ENCODE measurements around the gene CMTM8. TPM values are rescaled to one million over a fixed set of nuclear protein-coding genes. Genes with fewer than 3 reads are reported as not detected.
A peak's percentile ranks its signal among the peaks of the same experiment; 100 is the strongest.

The CMTM8 gene
- total RNA-seq, 1 experiment from 2014 or later, result 3.2 TPM

DNA sequence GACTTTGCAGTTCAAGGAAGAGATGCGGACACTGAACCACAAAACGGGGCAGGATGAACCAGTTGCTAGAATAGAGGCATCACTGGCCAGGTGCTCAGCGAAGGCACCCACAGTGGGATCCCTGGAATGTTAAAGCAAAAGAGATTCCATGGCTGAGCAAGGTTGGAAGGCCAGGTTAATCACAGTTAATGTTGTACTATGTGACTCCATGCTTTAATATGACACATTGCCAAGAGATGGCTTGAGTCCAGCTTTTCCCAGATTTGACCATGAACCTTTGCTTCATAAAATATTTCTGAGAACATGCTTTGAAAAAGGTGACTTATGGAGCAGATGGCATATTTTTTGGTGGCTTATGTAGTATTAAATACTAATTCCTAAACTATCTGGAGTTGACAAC, 77.0 kb downstream of the CMTM8 start:
- no peak for DNase-seq (ENCODE audit: low read depth)

DNA sequence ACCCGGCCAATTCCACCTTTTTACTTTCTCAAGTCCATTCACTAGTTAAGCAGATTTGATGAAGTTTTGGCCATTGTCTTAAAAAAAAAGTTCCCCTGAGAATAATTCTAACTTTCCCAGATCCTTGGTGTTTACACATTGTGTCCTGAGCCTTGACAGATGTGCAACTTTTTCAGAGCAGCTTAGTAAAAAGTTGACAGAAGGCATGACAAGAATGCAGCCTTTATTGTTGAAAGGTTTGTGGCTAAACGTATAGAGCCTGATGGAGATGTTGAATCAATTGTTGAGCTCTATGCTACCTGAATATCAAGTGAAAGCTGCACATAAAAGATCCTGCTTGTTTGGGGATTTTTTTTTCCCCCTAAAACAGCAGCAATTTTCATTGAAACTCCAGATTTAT, 77.8 kb downstream of the CMTM8 start:
- in situ Hi-C loops (cut with HindIII; ENCODE audit: low pct_unique_long_range_greater_than_20kb, low sequenced_read_pairs), result no loop called here

More for the DNA sequence above, 77.0 kb downstream of the CMTM8 start:
- in situ Hi-C loops (cut with HindIII; ENCODE audit: low pct_unique_long_range_greater_than_20kb, low sequenced_read_pairs), result no loop called here

DNA sequence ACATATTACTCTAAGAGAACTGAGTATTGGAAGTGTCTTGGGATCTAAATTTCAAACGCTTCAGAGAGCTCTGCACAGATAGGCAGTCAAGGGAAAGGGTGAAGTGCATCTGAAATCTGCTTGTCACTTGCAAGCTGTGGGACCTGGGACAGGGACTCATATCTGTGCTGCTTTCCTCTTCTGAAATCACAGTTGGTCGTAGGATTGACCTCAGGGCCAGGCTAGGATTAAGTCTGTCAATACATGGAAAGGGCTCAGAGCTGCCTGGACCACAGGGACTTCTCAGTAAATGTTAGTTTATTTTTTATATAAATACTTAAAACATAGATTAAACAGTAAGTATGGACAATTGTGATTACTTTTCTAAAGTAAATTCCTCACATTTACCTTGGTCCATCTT, 78.5 kb downstream of the CMTM8 start:
- in situ Hi-C loops (cut with HindIII; ENCODE audit: low pct_unique_long_range_greater_than_20kb, low sequenced_read_pairs), result no loop called here
- DNase-seq (ENCODE audit: low read depth), result no peak

More for the DNA sequence above, 77.8 kb downstream of the CMTM8 start:
- DNase-seq (ENCODE audit: low read depth), result no peak

DNA sequence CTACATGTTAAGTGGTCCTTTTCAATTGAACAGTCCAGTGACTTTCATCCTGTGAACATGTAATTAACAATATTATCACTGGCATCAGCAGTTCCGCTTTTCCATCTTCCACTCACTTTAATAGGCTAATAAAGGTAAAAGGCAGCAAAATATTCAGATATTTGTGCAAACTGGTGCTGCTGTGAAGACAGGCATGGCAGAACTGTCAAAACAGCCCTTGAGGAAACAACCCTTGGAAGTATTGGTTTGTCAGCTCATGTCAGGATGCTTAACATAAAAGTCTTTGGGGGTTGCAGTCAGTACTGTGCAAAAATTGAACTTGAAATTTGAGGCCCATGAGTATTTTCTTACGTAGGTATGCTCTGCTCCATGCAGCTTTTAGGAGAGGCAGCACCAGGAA, 81.1 kb downstream of the CMTM8 start:
- no peak for DNase-seq (ENCODE audit: low read depth)
- in situ Hi-C loops (cut with HindIII; ENCODE audit: low pct_unique_long_range_greater_than_20kb, low sequenced_read_pairs), result no loop called here

DNA sequence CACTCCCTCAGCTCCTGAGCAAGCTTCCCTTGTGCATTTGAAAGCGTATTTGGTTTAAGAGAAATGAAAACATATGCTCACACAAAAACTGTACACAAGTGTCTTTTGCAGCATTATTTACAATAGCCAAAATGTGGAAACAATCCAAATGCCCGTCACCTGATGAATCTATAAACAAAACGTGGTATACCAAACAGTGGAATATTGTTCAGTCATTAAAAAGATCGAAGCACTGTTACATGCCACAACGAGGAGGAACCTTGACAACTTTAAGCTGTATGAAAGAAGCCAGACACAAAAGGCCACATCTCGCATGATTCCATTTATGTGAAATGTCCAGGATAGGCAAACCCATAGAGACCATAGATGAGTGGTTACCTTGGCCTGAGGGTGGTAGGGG, 81.6 kb downstream of the CMTM8 start:
- DNase-seq (ENCODE audit: low read depth), result no peak

DNA sequence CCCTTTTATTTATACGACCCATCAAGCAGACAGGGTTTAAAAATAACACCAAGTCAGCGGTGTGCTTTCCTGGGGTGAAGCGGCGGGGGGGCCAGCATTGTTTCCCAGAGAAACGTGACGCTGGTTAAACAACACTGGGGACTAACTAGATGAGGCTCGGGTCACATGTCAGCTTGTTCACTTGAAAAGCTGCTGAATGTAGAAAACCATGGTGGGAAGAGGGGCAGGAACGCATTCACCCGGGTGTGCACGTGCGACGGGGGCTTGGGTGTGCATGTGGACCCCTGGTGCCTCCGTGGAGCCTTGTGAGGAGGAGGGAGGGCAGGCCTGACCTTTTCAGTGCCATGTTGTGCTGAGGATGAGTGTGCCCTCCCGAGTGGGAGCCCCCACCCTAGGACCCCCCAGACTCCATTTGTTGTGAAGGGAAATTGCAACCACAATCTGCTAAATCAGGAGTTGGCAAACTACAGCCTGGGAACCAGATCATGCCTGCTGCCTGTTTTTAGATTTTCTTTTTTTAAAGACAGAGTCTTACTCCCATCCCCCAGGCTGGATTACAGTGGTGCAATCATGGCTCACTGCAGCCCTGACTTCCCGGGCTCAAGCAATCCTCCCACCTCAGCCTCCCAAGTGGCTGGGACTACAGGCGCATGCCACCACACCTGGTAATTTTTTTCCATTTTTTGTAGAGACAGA, 82.8 kb downstream of the CMTM8 start:
- in situ Hi-C loops (cut with HindIII; ENCODE audit: low pct_unique_long_range_greater_than_20kb, low sequenced_read_pairs), result no loop called here
- no peak for DNase-seq (ENCODE audit: low read depth)

More for the DNA sequence above, 81.6 kb downstream of the CMTM8 start:
- in situ Hi-C loops (cut with HindIII; ENCODE audit: low pct_unique_long_range_greater_than_20kb, low sequenced_read_pairs), result no loop called here

DNA sequence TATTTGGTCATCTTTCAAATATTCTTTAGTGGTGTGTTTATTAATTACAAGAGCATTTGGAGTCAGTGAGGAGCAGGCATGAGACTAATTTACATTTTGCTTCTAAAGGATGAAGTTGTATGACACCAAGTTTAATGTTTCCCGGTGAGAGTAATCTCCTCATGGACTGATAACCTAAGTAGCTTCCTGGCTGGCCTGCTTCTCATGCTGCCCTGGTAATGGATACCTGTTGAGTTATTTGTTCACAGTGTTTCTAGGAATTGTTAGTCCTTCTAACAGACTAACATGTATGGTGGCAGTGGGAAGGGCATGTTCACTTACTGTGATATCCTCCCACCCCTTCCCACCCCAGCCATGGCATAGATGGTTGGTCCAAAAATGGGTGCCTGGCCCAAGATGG, 83.8 kb downstream of the CMTM8 start:
- no peak for DNase-seq (ENCODE audit: low read depth)
- in situ Hi-C loops (cut with HindIII; ENCODE audit: low pct_unique_long_range_greater_than_20kb, low sequenced_read_pairs), result no loop called here

DNA sequence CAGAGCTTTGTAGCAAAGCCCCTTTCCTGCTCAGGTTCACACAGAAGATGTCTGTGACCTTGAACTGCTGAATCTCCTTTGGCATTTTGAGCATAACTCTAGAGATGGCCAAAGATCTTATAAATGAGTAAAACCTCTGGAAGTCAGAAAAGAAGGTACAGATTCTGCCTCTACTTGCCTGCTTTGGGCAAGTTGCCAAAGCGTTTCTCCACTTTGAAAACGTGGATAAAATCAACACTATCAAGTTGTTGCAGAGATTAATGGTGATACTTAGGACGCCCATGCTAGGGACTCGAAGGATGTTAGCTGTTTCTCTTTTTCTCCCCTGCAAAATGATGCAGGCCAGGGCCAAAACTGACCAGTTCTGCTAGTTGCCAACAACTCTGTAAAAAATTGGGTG, 85.1 kb downstream of the CMTM8 start:
- in situ Hi-C loops (cut with HindIII; ENCODE audit: low pct_unique_long_range_greater_than_20kb, low sequenced_read_pairs), result no loop called here
- no peak for DNase-seq (ENCODE audit: low read depth)

DNA sequence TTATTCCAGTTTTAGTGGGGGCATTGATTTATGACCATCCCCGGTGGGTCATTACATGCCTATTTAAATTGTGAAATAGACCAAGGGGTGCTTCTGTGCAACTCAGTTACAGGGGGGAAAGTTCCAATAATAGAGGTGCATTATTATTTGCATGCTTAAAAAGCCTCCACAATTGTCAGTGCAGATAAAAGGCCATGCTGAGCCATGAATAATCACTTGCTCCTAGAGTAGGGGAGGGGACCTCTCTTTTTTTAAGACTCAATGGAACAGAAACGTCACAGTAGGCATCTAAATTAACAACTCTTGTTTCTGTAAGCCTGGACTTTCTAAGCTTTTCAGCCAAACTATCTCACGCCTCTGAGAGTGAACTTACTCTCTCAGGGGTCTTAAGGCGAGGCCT, 86.7 kb downstream of the CMTM8 start:
- in situ Hi-C loops (cut with HindIII; ENCODE audit: low pct_unique_long_range_greater_than_20kb, low sequenced_read_pairs), result no loop called here
- no peak for DNase-seq (ENCODE audit: low read depth)

DNA sequence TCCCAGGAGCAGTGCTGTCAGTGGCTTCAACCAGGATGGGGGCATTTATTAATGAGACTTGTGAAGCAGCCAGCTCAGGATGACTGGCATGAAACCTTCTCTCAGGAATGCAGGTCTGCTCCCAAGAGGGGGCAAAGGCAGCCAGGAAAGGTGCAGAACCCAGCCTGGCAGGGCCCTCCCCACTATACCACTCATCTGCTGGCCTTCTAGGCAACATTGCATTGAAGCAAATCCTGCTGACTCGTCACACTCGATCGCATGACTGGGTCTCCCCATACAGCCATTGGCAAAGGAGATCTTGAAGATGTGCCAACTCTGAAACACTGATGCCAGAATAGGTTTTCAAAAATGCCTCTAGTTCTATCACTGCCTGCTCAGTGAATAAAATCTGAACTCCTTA, 87.4 kb downstream of the CMTM8 start:
- DNase-seq (ENCODE audit: low read depth), result peak; percentile 73
- in situ Hi-C loops (cut with HindIII; ENCODE audit: low pct_unique_long_range_greater_than_20kb, low sequenced_read_pairs), result no loop called here

DNA sequence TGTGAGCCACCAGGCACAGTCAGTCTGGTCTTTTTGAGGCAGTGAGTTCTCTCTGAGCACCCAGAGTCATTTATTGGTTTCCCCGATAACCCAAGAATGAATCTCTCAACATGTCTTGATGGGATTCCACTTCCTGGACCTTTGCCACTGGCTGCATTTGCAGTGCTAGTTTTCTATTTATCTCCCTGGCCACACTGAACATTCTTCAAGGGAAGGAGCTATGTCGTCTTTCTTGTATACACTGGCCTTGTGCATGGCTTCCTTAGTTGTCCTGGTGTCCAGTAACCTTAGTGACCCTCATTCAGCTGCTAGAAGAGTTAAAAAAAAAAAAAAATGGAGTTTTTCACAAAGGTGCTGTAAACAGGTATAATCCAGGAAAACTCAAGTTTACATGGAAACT, 88.3 kb downstream of the CMTM8 start:
- in situ Hi-C loops (cut with HindIII; ENCODE audit: low pct_unique_long_range_greater_than_20kb, low sequenced_read_pairs), result no loop called here
- no peak for DNase-seq (ENCODE audit: low read depth)

DNA sequence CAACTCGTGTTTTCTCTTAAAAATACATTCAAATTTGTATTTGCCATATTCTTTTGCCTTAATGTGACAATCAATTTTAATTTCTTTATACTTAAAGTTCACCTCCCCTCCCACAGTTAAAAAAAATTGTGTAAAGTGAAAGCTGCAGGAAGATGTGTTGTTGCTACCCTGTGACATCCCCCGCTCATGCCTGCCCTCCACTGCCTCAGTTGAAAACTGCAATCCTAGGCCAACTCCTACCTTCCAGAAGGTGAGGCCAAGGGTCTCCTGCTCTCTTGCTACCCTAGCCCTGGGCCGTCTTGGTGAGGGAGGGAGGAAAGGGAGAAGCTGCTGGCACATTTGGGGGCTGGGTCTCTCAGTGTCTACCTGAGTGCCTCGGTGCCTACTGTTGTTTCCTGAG, 96.2 kb downstream of the CMTM8 start:
- DNase-seq (ENCODE audit: low read depth), result no peak
- in situ Hi-C loops (cut with HindIII; ENCODE audit: low pct_unique_long_range_greater_than_20kb, low sequenced_read_pairs), result no loop called here

DNA sequence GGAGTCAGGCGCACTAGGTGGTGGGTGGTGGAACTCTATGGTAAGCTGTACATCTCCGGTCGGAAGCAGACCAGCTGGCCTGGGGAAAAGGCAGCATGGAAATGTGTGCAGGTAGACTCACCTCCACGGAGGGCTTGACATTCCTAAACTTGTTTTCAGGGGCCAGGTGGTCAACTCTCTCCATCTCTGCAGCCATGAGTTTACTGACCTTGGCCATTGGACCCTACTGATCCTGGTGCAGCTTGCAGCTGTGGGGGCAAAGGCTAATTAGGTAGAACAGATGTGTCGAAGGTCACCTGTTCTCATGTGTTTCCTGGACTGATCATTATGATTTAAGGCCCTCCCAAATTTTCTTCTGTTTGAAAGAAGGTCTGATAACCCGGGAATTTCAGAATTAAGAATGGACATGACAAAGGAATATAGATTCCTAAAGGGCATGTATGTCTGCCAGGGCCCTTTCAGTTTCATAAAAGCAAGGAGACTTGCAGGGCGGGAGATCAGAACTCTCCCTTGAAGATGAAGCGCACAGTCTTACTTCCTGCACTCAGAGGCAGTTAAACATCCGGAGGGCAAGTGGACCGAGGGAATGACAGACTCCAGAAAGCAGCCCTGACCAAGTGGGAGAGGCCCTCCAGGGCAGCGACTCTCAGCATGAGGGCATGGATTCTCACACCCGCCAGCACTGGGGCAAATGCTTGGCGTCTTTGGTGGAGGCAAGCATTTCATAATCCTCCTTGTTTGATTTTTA, 97.1 kb downstream of the CMTM8 start:
- DNase-seq (ENCODE audit: low read depth), result no peak
- in situ Hi-C loops (cut with HindIII; ENCODE audit: low pct_unique_long_range_greater_than_20kb, low sequenced_read_pairs), result no loop called here

DNA sequence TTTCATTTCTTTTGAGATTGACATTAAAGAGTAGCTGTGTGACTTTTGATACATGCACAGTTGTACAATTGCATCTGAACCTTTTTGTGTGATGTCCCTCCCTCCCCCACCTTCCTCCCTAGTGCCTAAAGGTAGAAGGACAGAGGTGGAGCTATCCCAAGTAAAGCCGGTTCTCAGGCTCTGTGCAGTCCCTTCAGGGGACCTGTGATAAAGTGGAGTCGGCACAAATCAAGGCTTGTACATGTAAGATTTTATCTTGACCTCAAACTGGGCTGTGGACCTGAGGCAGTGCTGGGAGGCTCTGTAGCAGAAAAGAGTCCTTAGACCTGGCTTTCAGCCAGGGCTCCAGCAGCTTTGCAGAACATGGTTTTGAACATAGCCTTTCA, 97.6 kb downstream of the CMTM8 start:
- no peak for DNase-seq (ENCODE audit: low read depth)
- in situ Hi-C loops (cut with HindIII; ENCODE audit: low pct_unique_long_range_greater_than_20kb, low sequenced_read_pairs), result no loop called here

DNA sequence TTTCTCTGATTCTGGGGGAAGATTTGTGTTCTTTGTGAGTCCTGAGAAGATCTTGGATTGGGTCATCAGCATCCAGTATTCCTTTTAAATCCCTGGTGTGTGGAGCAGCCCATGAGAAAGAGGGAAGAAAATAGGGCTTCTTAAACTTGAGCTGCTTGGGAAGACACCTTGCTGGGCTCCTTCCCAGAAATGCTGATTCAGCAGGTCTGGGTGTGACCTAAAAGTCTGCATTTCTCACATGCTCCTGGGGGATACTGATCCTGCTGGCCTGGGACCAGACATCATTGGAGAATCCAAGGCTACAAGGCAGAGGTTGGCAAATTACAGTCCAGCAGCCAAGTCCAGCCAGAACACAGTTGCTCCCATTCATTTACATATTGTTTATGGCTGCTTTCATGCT, 99.0 kb downstream of the CMTM8 start:
- in situ Hi-C loops (cut with HindIII; ENCODE audit: low pct_unique_long_range_greater_than_20kb, low sequenced_read_pairs), result no loop called here
- no peak for DNase-seq (ENCODE audit: low read depth)

DNA sequence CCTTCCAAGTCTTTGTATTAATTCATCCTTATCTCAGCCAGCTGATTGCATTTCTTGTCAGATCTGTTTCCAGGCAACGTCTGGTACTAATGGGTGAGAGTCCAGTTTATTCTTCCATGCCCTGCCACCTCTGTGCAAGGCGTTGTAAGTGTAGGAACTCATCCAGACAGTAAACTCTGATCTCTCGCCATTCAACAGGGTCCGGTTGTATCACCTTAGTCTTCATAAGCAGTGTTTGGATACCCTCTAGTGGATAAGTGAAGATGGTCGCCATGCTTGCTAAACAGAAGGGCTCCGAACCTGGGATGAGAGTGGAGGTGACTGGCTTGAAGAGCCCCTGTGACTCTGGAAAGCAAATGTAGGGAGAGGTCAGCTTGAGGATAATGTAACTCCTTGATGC, 101.6 kb downstream of the CMTM8 start:
- in situ Hi-C loops (cut with HindIII; ENCODE audit: low pct_unique_long_range_greater_than_20kb, low sequenced_read_pairs), result no loop called here
- DNase-seq (ENCODE audit: low read depth), result peak; percentile 37

DNA sequence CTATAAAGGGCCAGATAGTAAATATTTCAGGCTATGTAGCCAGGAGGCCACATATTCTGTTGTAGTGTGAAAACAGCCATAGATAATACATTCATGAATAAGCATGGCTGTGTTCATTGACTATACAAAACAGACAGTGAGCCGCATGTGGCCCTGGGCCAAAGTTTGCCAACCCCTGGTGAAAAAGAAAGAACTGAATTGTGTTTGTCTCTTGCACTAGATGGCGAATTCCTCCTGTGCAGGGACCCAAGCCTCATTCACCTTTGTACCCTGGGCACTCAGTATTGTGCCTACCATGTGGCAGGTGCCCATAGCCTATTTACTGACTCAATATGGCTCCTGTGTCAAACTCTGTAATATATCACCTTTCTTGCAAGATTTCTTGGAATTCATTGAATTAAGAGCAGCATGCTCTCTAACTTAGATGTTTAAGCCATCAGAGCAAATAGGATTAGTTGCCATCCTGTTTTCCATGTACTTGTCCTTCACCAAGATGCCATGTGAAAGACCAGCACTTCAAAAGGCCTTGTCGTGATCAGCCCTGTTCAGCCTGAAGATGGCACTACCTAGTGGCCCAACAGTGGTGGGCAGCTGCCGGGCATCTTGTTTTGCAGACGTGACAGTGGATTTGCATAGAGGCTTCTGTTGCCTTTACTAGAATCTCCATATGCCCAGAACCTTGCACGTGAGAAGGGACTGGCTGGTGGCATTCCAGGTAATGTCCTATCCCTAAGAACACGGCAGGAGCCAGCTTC, 102.3 kb downstream of the CMTM8 start:
- DNase-seq (ENCODE audit: low read depth), result peak; percentile 23
- in situ Hi-C loops (cut with HindIII; ENCODE audit: low pct_unique_long_range_greater_than_20kb, low sequenced_read_pairs), result no loop called here

DNA sequence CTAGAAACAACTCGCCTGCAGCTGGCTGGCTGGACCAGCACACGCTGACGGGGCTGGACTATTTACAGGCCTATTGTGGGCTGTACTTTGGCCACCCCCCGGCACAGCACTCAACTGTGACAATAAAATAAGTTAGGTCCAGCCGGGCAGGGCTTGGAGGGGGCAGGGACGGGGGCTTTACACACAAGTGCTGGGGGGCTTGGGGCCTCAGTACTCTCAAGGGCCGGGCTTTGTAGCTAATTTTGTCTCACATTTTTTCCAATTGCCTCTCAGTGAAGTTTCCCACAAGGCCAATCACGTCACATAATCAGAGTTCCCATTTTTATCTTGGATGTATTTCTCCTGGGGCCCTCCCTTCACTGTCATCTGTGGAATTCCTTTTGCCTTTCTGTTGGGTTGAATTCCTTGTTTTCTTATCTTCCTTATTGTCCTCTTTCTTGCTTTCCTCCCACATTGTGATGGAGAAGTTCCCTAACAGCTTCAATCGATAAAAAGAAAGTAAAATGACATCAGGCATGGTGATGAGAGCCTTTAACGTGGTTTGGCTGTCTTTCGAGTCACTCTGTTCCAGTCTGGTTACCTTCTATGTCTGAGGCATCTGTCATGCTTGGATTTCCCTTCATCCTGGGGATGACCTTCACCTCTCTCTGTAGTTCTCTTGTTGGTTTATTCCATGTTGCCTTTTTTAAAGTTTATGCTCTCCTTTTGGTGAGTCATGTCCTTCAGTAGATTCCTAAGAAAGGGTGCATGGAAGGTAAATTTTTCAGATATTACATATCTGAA, 109.1 kb downstream of the CMTM8 start:
- DNase-seq (ENCODE audit: low read depth), result peak; percentile 8
- in situ Hi-C loops (cut with HindIII; ENCODE audit: low pct_unique_long_range_greater_than_20kb, low sequenced_read_pairs), result no loop called here

DNA sequence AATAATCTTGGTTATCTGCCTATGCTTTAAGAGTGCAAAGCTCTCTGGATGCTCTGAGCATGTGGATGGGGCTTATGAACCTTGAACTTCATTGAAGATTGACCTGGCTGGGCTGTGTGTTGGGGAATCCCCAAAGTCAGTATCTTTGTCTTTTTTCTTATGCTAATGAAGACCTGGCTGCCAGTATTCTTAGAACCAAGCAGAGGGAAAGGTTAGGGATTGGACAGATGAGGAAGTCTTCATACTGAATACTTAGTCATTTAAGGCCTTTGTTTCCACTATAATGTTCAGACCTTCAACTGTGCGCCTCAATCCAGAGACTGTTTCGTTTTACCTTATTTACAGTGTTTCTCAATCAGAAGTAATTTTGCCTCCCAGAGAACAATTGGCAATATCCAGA, 110.7 kb downstream of the CMTM8 start:
- in situ Hi-C loops (cut with HindIII; ENCODE audit: low pct_unique_long_range_greater_than_20kb, low sequenced_read_pairs), result no loop called here
- DNase-seq (ENCODE audit: low read depth), result no peak
